ENCODE data around the gene TMEM98.
"Not testable (repeated sequence)": the region's sequence is repeated elsewhere in the genome, so short reads cannot be mapped to it uniquely, and the experiment has no call there.

The TMEM98 gene

DNA sequence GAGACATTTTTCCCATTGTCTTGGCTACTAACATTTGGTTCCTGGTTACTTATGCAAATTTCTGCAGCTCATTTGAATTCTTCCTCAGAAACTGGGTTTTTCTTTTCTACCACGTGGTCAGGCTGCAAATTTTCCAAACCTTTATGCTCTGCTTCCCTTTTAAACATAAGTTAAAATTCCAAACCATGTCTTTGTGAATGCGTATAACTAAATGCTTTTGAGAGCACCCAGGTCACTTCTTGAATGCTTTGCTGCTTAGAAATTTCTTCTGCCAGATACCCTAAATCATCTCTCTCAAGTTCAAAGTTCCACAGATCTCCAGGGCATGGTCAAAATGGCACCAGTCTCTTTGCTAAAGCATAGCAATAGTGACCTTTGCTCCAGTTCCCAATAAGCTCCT, 59.9 kb downstream of the TMEM98 start:
- not testable (repeated sequence) for DNase-seq

DNA sequence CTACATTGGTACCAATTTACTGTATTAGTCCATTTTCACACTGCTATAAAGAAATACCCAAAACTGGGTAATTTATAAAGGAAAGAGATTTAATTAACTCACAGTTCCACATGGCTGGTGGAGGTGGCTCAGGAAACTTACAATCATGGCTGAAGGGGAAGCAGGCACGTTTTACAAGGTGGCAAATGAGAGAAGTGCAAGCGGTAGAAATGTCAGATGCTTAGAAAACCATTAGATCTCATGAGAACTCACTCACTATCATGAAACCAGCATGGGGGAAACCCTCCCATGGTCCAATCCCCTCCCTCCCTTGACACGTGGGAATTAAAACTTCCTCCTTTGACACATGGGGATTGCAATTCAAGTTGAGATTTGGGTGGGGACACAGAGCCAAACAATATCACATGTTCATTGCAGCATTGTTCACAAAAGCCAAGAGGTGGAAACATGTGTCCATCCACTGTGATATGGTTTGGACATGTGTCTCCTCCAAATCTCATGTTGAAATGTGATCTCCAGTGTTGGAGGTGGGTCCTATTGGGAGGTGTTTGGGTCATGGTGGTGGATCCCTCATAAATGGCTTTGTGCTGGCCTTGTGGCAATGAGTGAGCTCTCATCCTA, 60.6 kb downstream of the TMEM98 start:
- no peak for DNase-seq

DNA sequence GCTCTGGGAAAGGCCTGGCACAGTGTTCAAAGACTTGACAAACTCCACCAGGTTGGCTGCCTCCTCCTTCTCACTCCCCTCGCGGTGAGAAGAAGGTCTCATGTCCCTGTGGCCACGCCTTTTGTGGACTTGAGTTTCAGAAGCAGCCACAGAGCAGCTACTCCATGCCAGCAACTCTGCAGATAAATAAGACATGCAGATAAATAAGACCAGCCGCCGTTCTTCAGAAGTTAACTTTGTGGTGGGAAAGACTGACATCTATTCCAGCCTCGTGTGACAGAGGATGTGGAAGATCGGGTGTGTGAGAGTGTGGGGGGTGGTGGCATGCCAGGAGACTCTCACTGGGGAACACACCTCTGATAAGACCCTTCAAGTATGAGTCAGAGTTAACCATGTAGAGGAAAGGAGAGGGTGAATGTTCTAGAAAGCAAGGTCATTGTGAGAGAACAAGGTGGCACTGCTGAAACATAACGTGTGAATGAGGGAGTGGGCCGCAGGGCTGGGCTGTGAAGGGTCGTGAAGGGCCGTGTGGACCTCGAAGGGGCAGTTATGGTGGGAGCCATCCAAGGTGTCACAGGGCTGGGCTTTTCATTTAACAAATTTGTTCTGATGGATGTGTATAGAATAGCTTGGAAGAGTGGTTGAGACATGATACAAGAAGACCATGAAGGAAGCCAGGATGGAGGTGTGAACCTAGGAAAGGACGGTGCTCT, 64.5 kb downstream of the TMEM98 start:
- no peak for DNase-seq

DNA sequence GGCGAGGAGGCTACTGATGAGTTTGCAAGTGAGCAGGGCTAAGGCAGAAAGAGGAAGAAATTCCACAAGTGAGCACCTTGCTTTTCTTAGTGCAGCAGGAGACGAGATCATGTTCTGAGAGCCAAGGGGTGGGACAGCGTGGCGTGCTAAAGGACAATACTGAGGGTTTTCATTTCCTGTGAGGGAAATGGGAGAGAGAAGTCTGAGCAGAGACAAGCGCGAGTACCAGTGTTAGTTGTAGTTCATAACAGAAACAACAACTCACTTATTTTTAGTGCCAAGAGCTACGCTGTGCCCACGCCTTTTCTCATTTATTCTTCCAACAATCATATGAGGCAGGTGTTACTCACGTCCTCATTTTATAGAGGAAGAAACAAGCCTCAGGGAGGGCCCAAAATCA, 66.0 kb downstream of the TMEM98 start:
- no peak for DNase-seq
